Measurements from ENCODE around the gene SURF2.

DNA sequence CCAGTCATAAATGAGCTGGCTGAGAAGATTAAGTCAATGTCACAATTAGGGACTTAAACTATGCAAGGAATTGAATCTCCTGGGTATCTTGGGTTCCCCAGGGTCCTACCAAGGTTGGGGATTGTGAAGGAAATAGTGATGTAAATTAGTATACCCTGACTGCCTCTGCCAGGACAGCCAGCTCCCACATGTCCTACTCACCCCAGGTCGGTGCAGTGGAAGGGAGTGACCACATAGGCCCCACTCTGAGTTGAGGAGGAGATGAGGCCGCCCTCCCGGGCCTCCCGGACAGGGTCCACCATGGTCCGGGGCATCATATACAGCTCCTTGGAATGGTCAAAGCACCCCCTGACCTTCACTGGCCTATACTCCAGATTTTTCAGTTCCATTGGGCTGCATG lies 2.8 kb upstream of the SURF2 start:
- TF ChIP-seq, protein P1, sequence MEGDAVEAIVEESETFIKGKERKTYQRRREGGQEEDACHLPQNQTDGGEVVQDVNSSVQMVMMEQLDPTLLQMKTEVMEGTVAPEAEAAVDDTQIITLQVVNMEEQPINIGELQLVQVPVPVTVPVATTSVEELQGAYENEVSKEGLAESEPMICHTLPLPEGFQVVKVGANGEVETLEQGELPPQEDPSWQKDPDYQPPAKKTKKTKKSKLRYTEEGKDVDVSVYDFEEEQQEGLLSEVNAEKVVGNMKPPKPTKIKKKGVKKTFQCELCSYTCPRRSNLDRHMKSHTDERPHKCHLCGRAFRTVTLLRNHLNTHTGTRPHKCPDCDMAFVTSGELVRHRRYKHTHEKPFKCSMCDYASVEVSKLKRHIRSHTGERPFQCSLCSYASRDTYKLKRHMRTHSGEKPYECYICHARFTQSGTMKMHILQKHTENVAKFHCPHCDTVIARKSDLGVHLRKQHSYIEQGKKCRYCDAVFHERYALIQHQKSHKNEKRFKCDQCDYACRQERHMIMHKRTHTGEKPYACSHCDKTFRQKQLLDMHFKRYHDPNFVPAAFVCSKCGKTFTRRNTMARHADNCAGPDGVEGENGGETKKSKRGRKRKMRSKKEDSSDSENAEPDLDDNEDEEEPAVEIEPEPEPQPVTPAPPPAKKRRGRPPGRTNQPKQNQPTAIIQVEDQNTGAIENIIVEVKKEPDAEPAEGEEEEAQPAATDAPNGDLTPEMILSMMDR (IDR thresholded peaks at IDR 0.05) = no peak
- TF ChIP-seq POLR2A (IDR thresholded peaks at IDR 0.05) (no peak), EP300 (IDR thresholded peaks at IDR 0.05) (no peak), POLR2AphosphoS5 (IDR thresholded peaks at IDR 0.05) (no peak)

All from suprapubic skin (tissue), 4 donors.